ENCODE measurements around the gene RRAGC. TPM values are rescaled to one million over a fixed set of nuclear protein-coding genes. Genes with fewer than 3 reads are reported as not detected.
A peak's percentile ranks its signal among the peaks of the same experiment; 100 is the strongest.

Gene RRAGC
- total and polyA plus RNA-seq, 9 of the 15 experiments (the other 6 are each of a cell fraction or from before 2014, with no cell fraction given) = 3.9 to 16.9 (median 10.9) TPM

GRCh38 chr1:38873027-38873969 lies 13.7 kb upstream of the RRAGC start, which contains the start of gene MYCBP (continued):
- TF ChIP-seq HSF4 (CRISPR knock-in tag; IDR thresholded peaks at IDR 0.05; ENCODE audit: borderline replicate concordance) (no peak), RAD51 (IDR thresholded peaks at IDR 0.05; ENCODE audit: borderline replicate concordance, low read depth) (no peak), PATZ1 (CRISPR knock-in tag; IDR thresholded peaks at IDR 0.05; ENCODE audit: borderline replicate concordance) (no peak), NEUROD1 (IDR thresholded peaks at IDR 0.05; ENCODE audit: borderline replicate concordance, low read depth, low read length, partially characterized antibody) (no peak), SMARCB1 (IDR thresholded peaks at IDR 0.05; ENCODE audit: insufficient read length, low read depth) (no peak), CREBBP (IDR thresholded peaks at IDR 0.05; ENCODE audit: low read depth, low read length) (no peak), NONO (IDR thresholded peaks at IDR 0.05; ENCODE audit: low read depth in 2 of 2, low read length in 1 of 2) (no peak), BRD4 (IDR thresholded peaks at IDR 0.05) (no peak), REST (IDR thresholded peaks at IDR 0.05; ENCODE audit: borderline replicate concordance) (no peak), REST (CRISPR knock-in tag; IDR thresholded peaks at IDR 0.05; ENCODE audit: low read depth) (no peak; the same call in 1 of the 2 replicates), KDM5B (IDR thresholded peaks at IDR 0.05; ENCODE audit: insufficient replicate concordance, low read depth, low read length) (peak; percentile 56)
- TF ChIP-seq, protein P1, sequence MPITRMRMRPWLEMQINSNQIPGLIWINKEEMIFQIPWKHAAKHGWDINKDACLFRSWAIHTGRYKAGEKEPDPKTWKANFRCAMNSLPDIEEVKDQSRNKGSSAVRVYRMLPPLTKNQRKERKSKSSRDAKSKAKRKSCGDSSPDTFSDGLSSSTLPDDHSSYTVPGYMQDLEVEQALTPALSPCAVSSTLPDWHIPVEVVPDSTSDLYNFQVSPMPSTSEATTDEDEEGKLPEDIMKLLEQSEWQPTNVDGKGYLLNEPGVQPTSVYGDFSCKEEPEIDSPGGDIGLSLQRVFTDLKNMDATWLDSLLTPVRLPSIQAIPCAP (CRISPR knock-in tag; IDR thresholded peaks at IDR 0.05; ENCODE audit: borderline replicate concordance) = no peak
- TF ChIP-seq, protein P2, sequence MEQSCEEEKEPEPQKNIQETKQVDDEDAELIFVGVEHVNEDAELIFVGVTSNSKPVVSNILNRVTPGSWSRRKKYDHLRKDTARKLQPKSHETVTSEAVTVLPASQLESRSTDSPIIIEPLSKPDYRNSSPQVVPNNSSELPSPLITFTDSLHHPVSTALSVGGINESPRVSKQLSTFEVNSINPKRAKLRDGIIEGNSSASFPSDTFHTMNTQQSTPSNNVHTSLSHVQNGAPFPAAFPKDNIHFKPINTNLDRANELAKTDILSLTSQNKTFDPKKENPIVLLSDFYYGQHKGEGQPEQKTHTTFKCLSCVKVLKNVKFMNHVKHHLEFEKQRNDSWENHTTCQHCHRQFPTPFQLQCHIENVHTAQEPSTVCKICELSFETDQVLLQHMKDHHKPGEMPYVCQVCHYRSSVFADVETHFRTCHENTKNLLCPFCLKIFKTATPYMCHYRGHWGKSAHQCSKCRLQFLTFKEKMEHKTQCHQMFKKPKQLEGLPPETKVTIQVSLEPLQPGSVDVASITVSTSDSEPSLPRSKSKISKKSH (CRISPR knock-in tag; IDR thresholded peaks at IDR 0.05) = no peak
